Caco-2 (cell line): Measurements from ENCODE around the gene ABHD5. TPM values are rescaled to one million over a fixed set of nuclear protein-coding genes. Genes with fewer than 3 reads are reported as not detected.

ENCODE experiments used
- BruUV-seq: library from RNA; stranded (reverse); fragments of 400-500 nt; replicated peaks from 2 replicates; lab custom pipeline; 2021; lab: Mats Ljungman, UMichigan
- CTCF ChIA-PET: fragments of 300-600 bp; sonication (Branson Sonifier 250); formaldehyde crosslinking; loops from one replicate; lab custom pipeline; 2022; ENCODE audit warnings: antibody characterized with exemption; lab: Charles Lee
- POLR2A ChIA-PET: fragments of 300-600 bp; sonication (Branson Sonifier 250); formaldehyde crosslinking; loops from one replicate; lab custom pipeline; 2022; ENCODE audit warnings: antibody characterized with exemption; lab: Charles Lee
- DNase-seq, 2 experiments: peaks; one replicate each; pipeline versions ENCODE4 v3.0.0 to v3.0.0-alpha.2; 2020 to 2022
- H3K27me3 ChIP-seq: replicated peaks from 2 replicates; pipeline ENCODE4 v1.6.0; 2011; ENCODE audit warnings: low read length; ENCODE audit not compliant: control insufficient read depth, insufficient read depth
- H3K36me3 ChIP-seq: 2 replicates; pipeline ENCODE4 v1.5.1; 2011; ENCODE audit warnings: low read length; ENCODE audit not compliant: control insufficient read depth, insufficient read depth
- H3K4me1 ChIP-seq: fragments of 250-450 bp; sonication (Bioruptor Pico); 2 replicates; pipeline ENCODE4 v1.5.1; 2020; ENCODE audit warnings: mild to moderate bottlenecking
- H3K4me3 ChIP-seq: 2 replicates; pipeline ENCODE4 v1.5.1; 2011; ENCODE audit warnings: low read depth, mild to moderate bottlenecking, control low read depth, low read length
- H3K9me3 ChIP-seq: fragments of 250-450 bp; sonication (Bioruptor Pico); 2 replicates; pipeline ENCODE4 v1.5.1; 2020; ENCODE audit warnings: mild to moderate bottlenecking, moderate library complexity
- H3K27ac Mint-ChIP-seq: one replicate; pipeline ENCODE4 v1.8.0; 2022; ENCODE audit warnings: mixed read lengths; ENCODE audit not compliant: unreplicated experiment
- H3K27me3 Mint-ChIP-seq: one replicate; pipeline ENCODE4 v1.8.0; 2022; ENCODE audit warnings: mixed read lengths; ENCODE audit not compliant: insufficient read depth, unreplicated experiment
- H3K36me3 Mint-ChIP-seq: one replicate; pipeline ENCODE4 v1.8.0; 2022; ENCODE audit warnings: mild to moderate bottlenecking, mixed read lengths; ENCODE audit not compliant: insufficient read depth, unreplicated experiment
- H3K4me1 Mint-ChIP-seq: one replicate; pipeline ENCODE4 v1.8.0; 2022; ENCODE audit warnings: low read depth, mixed read lengths; ENCODE audit not compliant: unreplicated experiment
- H3K4me3 Mint-ChIP-seq: one replicate; pipeline ENCODE4 v1.8.0; 2022; ENCODE audit warnings: mild to moderate bottlenecking, moderate library complexity, mixed read lengths; ENCODE audit not compliant: unreplicated experiment
- H3K9me3 Mint-ChIP-seq: one replicate; pipeline ENCODE4 v1.8.0; 2022; ENCODE audit warnings: mixed read lengths; ENCODE audit not compliant: unreplicated experiment
- CTCF ChIP-seq, 2 experiments: fragments of 200-600 bp in 1 of 2; IDR thresholded peaks; 1 replicate in 1 of 2; 2 replicates in 1 of 2; pipeline versions ENCODE4 v1.5.1 to v1.8.0; 2011 to 2022; ENCODE audit warnings: antibody characterized with exemption in 1 of 2, control low read depth in 1 of 2, inconsistent platforms in 1 of 2, low read depth in 1 of 2, low read length in 1 of 2, mild to moderate bottlenecking in 1 of 2, moderate library complexity in 1 of 2; ENCODE audit not compliant: insufficient read depth in 1 of 2, severe bottlenecking in 1 of 2, unreplicated experiment in 1 of 2
- intact Hi-C: fragments of 100-400 bp; cut with micrococcal nuclease; formaldehyde crosslinking; loops from one replicate; pipeline ENCODE4 v1.10.0; 2022; ENCODE audit not compliant: unreplicated experiment
- total RNA-seq: library from RNA; stranded (reverse); gene quantifications from 2 replicates; pipeline ENCODE4 v1.2.3, GENCODE V29; 2022

Gene ABHD5
- total RNA-seq, 1 experiment from 2014 or later = 12.3 TPM

DNA sequence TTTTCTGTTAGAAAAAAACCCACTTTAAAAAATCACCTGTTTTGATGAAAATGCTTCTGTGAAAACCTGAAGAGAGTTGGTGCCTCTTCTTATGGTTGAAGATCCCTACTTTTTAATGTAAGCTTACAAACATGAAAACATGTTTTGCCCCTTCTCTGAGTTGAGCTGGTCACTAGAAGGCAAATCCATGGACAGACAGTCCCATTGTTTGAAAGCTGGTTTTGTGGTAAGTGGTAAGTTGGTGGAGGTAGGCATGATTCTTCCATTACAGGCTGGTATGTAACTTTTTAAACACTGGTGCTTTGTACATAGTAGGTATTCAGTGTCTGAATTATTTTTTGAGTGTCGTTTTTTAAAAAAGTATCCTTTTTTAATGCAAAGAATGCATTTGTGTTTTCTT is 6.1 kb downstream of the ABHD5 start:
- intact Hi-C loops = no loop called here
- Histone ChIP-seq H3K4me1 (peaks cover 27% of the 10 kb centered on the region), H3K4me3 (no peak overlapping the region), H3K27me3 (no peaks in the 10 kb centered on the region), H3K36me3 (no peaks in the 10 kb centered on the region), H3K9me3 (no peaks in the 10 kb centered on the region)
- H3K27ac Mint-ChIP-seq = peak overlapping the region; percentile 74
- H3K36me3 Mint-ChIP-seq = no peaks in the 10 kb centered on the region
- DNase-seq = no peak
- TF ChIP-seq CTCF (IDR thresholded peaks at IDR 0.05; ENCODE audit: insufficient read depth in 1 of 2, low read depth in 1 of 2, low read length in 1 of 2, severe bottlenecking in 1 of 2, unreplicated experiment in 1 of 2) = no peak
- ChIA-PET POLR2A (no interaction called here), CTCF (no interaction called here)
- no peak overlapping the region for H3K4me3 Mint-ChIP-seq
- no peaks in the 10 kb centered on the region for H3K27me3 Mint-ChIP-seq
- BruUV-seq = no TSS peak
- peaks cover 37% of the 10 kb centered on the region for H3K4me1 Mint-ChIP-seq
- H3K9me3 Mint-ChIP-seq = no peaks in the 10 kb centered on the region

- Mint-ChIP-seq H3K4me1 (peaks cover 27% of the 10 kb centered on the region), H3K9me3 (no peaks in the 10 kb centered on the region), H3K4me3 (no peak overlapping the region), H3K27me3 (no peaks in the 10 kb centered on the region), H3K36me3 (no peaks in the 10 kb centered on the region), H3K27ac (no peak overlapping the region)
- POLR2A ChIA-PET = interaction anchor here (0.7 kb wide), 1 partner anchor 59 kb away, joined by 3 read pairs; no protein-coding TSS in a partner anchor
- intact Hi-C loops = no loop called here
- DNase-seq = peak in 1 of 2 experiments; percentile 27
- H3K27me3 ChIP-seq = no peaks in the 10 kb centered on the region
- no peaks in the 10 kb centered on the region for H3K9me3 ChIP-seq
- H3K4me1 ChIP-seq = peaks cover 23% of the 10 kb centered on the region
- H3K36me3 ChIP-seq = no peaks in the 10 kb centered on the region
- no TSS peak for BruUV-seq
- no peak overlapping the region for H3K4me3 ChIP-seq
- CTCF ChIA-PET = no interaction called here
- TF ChIP-seq CTCF (IDR thresholded peaks at IDR 0.05; ENCODE audit: insufficient read depth in 1 of 2, low read depth in 1 of 2, low read length in 1 of 2, severe bottlenecking in 1 of 2, unreplicated experiment in 1 of 2) = peak in 1 of 2 experiments; percentile 46
These were observed 9.1 kb downstream of the ABHD5 start for GRCh38 chr3:43699864-43700263.

DNA sequence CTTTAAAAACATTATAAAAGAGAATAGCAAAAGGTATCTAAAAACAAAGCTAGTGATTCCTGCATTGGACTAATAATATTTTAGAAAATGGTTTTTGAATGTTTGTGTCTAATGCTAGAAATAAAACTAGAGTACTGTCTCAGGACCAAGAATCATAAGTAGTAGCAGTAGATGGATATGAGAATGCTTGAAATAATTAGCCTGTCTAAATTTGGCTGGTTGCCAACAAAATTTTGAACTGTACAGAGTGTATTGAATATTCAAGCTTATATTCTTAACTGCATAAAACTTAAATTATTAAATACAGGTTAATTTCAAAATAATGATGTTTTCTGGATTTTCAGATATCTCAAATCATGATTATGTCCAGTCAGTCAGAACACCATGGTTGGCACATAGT is 14.0 kb downstream of the ABHD5 start:
- H3K4me3 Mint-ChIP-seq = no peak overlapping the region
- POLR2A ChIA-PET = no interaction called here
- no peaks in the 10 kb centered on the region for H3K4me1 Mint-ChIP-seq
- Histone ChIP-seq H3K36me3 (no peaks in the 10 kb centered on the region), H3K4me1 (no peaks in the 10 kb centered on the region), H3K27me3 (no peaks in the 10 kb centered on the region), H3K9me3 (no peaks in the 10 kb centered on the region), H3K4me3 (no peak overlapping the region)
- no peak for TF ChIP-seq CTCF (IDR thresholded peaks at IDR 0.05; ENCODE audit: insufficient read depth in 1 of 2, low read depth in 1 of 2, low read length in 1 of 2, severe bottlenecking in 1 of 2, unreplicated experiment in 1 of 2)
- DNase-seq = no peak
- H3K27me3 Mint-ChIP-seq = no peaks in the 10 kb centered on the region
- BruUV-seq = no TSS peak
- H3K36me3 Mint-ChIP-seq = no peaks in the 10 kb centered on the region
- no peak overlapping the region for H3K27ac Mint-ChIP-seq
- no peaks in the 10 kb centered on the region for H3K9me3 Mint-ChIP-seq
- intact Hi-C loops = no loop called here
- CTCF ChIA-PET = no interaction called here
